ENCODE data around the gene BMAL1.

- TF ChIP-seq POLR2A (IDR thresholded peaks at IDR 0.05; ENCODE audit: low read depth, low read length) (no peak), POLR2AphosphoS5 (IDR thresholded peaks at IDR 0.05; ENCODE audit: low read depth, low read length) (no peak)
Measured at GRCh38 chr11:13249992-13250391, 27.6 kb upstream of the BMAL1 start.
